ENCODE results near the gene KCND3.
A peak's percentile ranks its signal among the peaks of the same experiment; 100 is the strongest.
"Not testable (repeated sequence)": the region's sequence is repeated elsewhere in the genome, so short reads cannot be mapped to it uniquely, and the experiment has no call there.

Gene KCND3

DNA sequence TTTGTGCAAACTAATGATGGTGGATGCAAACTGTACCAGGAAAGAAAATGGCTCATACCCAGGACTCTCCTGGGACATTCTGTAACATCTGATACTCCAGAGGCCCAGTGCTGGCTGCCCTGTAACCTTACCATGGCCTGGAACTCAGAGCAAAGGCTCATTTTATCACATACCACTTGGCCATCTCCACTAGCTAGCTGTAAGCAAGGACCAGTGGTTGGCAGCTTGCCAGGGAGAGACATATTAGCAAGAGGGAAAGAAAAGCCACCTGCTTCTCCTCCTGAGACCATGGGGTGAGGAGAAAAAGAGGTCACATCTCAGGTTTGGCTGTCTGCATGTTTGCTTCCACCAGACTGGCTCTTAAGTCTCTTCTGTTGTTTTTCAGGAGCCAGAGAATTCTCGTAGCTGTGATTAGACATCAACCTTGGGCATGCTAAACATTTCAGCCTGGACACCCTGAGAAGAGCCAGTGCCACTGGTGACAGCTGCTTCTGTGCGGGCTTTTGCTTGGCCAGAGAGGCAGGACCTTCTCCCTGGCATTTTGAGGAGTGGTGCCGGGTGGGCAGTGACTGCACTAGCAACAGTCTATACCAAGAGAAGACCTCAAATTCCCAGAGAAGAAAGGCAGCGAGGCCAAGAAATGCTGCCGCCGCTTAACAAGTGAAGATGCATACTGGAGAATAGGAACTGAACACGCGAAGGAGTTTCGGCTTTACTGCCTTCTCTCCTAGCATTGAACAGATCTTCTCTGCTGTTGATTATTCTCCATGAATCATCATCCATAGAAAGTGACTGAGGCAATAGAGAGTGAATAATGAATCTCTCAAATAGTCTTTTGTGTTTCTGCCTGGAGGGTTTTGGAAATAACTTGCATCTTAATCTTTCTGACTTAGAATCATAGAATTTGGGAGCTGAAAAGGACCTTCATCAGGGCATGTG, 243.5 kb downstream of the KCND3 start:
- no peak overlapping the region for H3K4me3 ChIP-seq
- no peaks in the 10 kb centered on the region for H3K36me3 ChIP-seq
- H3K27me3 ChIP-seq = peaks cover 20% of the 10 kb centered on the region
- no peak overlapping the region for H3K27ac ChIP-seq
- peaks cover 41% of the 10 kb centered on the region for H3K4me1 ChIP-seq
- H4K20me1 ChIP-seq = no peaks in the 10 kb centered on the region
- no peak overlapping the region for H3K9ac ChIP-seq
- no peak overlapping the region for H3K4me2 ChIP-seq
- no peak for TF ChIP-seq Cebpa-rat (IDR thresholded peaks at IDR 0.05)
- H3K9me3 ChIP-seq = no peaks in the 10 kb centered on the region

DNA sequence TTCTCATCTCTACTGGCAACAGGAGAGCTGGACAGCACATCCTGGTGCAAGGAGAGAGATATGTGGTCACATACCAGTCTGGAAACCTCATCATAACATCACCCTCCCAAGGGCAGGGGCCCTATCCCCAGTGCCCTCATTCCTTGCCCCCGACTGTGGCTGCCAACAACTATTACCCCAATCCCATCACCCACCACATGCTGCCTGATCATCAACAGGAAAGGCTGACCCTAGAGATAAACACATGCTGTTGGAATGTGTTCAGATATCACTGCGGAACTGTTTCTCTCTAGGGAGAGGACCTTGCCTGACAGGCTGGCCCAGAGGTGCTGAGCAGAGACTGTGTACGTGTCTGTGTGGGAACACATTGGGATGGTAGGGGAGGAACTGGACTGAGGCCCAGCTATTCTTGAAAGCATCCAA, 245.8 kb downstream of the KCND3 start:
- peak overlapping the region; percentile 16; the same call in 1 of the 2 replicates for H3K4me2 ChIP-seq

DNA sequence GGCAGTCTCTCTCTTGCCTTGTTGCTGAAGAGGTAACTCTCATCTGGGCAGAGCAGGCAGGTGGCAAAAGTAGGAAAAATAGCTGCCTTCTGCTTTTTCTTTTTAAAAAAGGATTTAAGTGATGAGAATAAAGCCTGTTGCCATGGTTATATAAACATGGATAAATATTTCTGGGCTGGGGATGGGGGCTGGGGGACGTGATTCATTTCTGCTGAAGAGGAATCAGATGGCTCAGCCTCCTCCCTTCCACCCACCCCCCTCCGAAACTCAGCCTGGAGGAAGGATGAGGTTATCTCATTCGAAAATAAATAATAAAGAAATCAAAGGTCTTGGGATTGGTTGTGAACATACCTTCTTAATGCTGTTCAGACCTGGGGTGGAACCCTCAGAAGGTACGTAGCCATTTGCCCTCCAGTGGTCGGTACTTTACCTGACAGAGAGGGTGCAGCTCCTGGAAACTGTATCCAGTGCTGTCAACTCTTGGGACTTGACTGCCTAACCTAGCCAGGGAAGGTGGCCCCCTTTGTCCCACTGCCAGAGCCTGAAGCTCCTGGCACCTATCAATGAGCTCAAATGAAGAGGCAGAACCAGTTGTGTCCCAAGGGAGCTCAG, 246.4 kb downstream of the KCND3 start:
- no peak overlapping the region for H3K9ac ChIP-seq
- H3K27ac ChIP-seq = no peak overlapping the region
- H4K20me1 ChIP-seq = no peaks in the 10 kb centered on the region; the same call in 1 of the 2 replicates
- H3K4me1 ChIP-seq = peaks cover 41% of the 10 kb centered on the region
- H3K4me3 ChIP-seq = no peak overlapping the region
- TF ChIP-seq Cebpa-rat (IDR thresholded peaks at IDR 0.05) = no peak
- H3K9me3 ChIP-seq = no peaks in the 10 kb centered on the region
- peak overlapping the region; percentile 16; the same call in 1 of the 2 replicates for H3K4me2 ChIP-seq
- H3K27me3 ChIP-seq = peaks cover 47% of the 10 kb centered on the region
- no peaks in the 10 kb centered on the region for H3K36me3 ChIP-seq

More for the DNA sequence above, 245.8 kb downstream of the KCND3 start:
- Histone ChIP-seq H3K27me3 (peaks cover 41% of the 10 kb centered on the region), H3K4me1 (peaks cover 41% of the 10 kb centered on the region), H3K9ac (no peak overlapping the region), H3K9me3 (no peaks in the 10 kb centered on the region), H3K4me3 (no peak overlapping the region), H3K27ac (no peak overlapping the region), H4K20me1 (no peaks in the 10 kb centered on the region; the same call in 1 of the 2 replicates), H3K36me3 (no peaks in the 10 kb centered on the region)
- TF ChIP-seq Cebpa-rat (IDR thresholded peaks at IDR 0.05) = no peak

DNA sequence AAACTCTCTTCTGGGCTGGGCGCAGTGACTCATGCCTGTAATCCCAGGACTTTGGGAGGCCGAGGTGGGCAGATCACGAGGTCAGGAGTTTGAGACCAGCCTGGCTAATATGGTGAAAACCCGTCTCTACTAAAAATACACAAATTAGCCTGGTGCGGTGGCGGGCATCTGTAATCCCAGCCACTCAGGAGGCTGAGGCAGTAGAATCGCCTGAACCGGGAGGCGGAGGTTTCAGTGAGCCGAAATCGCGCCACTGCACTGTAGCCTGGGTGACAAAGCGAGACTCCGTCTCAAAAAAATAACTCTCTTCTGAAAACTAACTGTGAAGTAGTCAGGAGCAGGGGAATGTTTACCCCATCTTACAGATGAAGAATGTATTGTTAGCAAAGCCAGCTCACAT, 247.2 kb downstream of the KCND3 start:
- H3K4me2 ChIP-seq, H3K9me3 ChIP-seq, H3K9ac ChIP-seq, H3K4me3 ChIP-seq, H3K36me3 ChIP-seq, H4K20me1 ChIP-seq, H3K27ac ChIP-seq: not testable (repeated sequence)
- Histone ChIP-seq H3K4me1 (peaks cover 41% of the 10 kb centered on the region), H3K27me3 (peaks cover 47% of the 10 kb centered on the region)

DNA sequence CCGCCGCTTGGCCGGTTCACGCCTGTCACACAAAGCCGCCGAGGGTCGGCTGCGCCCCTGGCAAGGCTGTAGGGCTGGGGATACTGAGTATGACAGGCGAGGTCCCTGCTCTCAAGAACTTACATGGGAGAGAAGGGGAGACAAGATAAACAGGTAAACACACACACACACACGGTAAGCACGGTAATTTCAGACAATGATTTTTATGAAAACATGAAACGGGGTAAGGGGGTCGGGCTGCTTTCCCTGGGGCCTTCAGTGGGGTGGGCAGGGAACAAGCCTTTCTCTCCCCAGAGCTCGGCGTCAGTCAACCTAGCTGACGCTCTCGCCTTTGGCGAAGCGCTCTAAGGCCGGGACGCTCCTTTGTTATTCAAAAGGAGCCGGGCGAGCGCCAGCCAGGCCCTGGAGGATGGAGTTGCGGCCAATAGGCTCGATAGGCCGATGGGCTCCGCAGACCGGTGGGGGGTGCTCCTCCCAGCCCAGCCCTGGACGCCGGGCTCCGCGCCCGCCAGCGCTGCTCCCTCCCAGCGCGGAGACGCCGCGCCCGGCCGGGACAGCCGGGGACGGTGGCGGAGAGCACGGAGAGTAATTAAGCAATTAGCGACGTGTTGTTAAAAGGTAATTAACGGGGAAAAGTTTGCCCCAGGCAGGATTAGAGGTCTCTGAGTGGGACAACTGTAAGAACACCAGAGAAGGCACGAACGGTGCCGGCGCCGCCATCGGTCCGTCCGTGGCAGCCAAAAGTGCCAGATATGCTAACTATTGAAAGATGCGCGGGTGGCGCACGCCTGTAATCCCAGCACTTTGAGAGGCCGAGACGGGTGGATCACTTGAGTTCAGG, 249.3 kb downstream of the KCND3 start:
- H3K9ac ChIP-seq = peak overlapping the region; percentile 82; the same call in 1 of the 2 replicates
- no peaks in the 10 kb centered on the region for H3K9me3 ChIP-seq
- H3K4me3 ChIP-seq = peak overlapping the region; percentile 75
- no peak overlapping the region for H3K27ac ChIP-seq
- H3K27me3 ChIP-seq = peaks cover 47% of the 10 kb centered on the region
- peak overlapping the region; percentile 95 for H3K4me2 ChIP-seq
- H3K4me1 ChIP-seq = peaks cover 62% of the 10 kb centered on the region
- H3K36me3 ChIP-seq = no peaks in the 10 kb centered on the region
- no peak for TF ChIP-seq Cebpa-rat (IDR thresholded peaks at IDR 0.05)
- peaks cover 7% of the 10 kb centered on the region; the same call in 1 of the 2 replicates for H4K20me1 ChIP-seq

DNA sequence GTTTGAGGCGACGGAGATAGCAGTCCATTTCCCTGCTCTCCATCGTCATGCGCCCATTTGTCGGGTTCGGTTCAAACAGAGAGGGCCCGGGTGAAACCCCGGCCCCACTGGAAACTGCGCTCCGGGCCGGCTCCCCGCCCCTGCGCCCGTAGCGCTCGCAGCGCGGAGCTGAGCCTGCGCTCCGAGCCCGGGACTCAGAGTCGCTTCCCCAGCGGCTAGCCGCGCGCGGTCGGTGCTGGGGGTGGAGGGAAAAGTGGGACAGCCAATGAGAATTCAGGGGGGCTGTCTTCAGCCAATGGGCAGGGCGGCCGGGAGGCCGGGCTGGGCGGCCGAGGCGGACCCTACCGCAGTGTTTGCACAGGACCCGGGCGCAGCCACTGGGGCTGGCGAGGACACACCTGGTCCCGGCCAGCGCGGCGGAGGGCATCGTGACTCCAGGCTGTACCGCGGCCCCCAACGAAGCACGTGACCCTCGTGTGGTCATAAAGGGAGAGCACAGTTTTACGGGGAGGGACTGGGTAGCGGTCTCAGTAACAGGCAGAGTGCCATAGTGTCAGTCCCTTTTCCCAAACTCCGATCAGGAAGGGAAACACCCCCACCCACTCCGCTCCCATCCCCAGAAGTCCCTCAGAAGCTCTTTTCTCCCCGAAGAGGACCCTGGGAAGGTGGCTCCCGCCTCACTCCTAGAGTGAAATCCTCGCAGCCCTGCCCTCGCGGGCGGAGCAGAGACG, 250.1 kb downstream of the KCND3 start, which contains the start of gene INKA2:
TSS of gene INKA2 (minus strand) at position 202 of the 731 bp plus-strand sequence. CDS start at position 49, 153 bp downstream.
- peak within 1 kb of the TSS; percentile 75 for H3K4me3 ChIP-seq
- H3K9me3 ChIP-seq = no peaks in the 10 kb centered on the region
- H3K27ac ChIP-seq = peak within 1 kb of the TSS; percentile 75
- peaks cover 7% of the 10 kb centered on the region; the same call in 1 of the 2 replicates for H4K20me1 ChIP-seq
- peak within 1 kb of the TSS; percentile 95 for H3K4me2 ChIP-seq
- peaks cover 47% of the 10 kb centered on the region for H3K27me3 ChIP-seq
- H3K9ac ChIP-seq = peak within 1 kb of the TSS; percentile 82
- peaks cover 68% of the 10 kb centered on the region for H3K4me1 ChIP-seq
- no peaks in the 10 kb centered on the region for H3K36me3 ChIP-seq
- TF ChIP-seq Cebpa-rat (IDR thresholded peaks at IDR 0.05) = no peak

DNA sequence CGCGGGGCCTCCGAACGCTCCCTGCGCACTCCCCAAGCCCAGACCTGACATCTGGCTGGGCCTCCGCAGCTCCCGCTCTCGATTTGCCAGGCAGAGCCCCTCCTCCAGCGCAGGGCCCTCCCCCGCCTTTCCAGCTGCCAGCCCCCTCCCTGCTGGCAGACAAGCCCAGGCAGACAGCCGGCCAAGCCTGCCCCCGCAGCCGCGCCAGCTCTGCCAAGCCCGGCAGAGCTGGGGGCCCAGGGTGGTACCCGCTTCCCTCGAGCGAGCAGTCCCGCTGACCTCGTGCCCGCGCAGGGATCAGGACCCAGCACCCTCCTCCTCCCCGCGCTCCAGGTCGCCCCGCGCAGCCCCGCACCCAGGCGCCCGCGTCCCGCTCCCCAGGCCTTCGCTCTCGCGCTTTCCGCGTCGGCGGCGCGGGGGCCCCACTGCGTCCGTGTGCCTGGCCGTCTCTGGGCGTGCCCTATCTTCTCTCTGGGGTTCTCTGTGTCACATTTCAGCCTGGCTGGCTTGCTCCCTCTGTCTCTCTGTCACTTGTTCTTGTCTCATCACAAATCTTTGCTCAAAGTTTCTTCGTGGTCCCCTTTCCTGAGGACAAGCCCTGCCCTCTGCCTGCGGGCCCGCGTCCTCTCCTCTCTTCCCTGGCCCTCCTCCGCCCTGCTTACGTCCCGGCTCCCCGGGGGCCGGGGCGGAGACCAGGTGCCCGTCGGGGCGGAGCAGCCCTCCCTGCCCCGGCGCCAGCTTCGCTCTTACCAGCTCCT, 250.9 kb downstream of the KCND3 start:
- H3K27me3 ChIP-seq = peaks cover 47% of the 10 kb centered on the region
- H3K9me3 ChIP-seq = no peaks in the 10 kb centered on the region
- H4K20me1 ChIP-seq = peaks cover 7% of the 10 kb centered on the region; the same call in 1 of the 2 replicates
- peaks cover 69% of the 10 kb centered on the region for H3K4me1 ChIP-seq
- no peak for TF ChIP-seq Cebpa-rat (IDR thresholded peaks at IDR 0.05)
- no peaks in the 10 kb centered on the region for H3K36me3 ChIP-seq
- H3K4me3 ChIP-seq = peak overlapping the region; percentile 75
- H3K9ac ChIP-seq = peak overlapping the region; percentile 82
- H3K27ac ChIP-seq = peak overlapping the region; percentile 75
- H3K4me2 ChIP-seq = peak overlapping the region; percentile 95

DNA sequence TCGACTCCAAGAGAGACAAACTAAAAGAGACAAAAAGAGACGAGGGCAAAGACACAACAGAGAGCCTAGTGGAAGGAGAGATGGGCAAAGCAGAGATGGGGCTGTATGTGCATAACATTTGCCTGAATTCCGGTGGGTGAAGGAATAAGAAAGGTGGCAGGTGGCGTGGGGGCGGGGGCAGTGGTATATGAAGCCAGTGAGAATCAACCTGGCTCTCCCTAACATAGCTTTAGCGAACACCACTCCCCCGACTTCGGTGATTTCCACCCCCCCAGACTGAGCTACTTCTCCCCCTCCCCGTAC, 251.4 kb downstream of the KCND3 start:
- H4K20me1 ChIP-seq = peaks cover 7% of the 10 kb centered on the region; the same call in 1 of the 2 replicates
- H3K27ac ChIP-seq = peak overlapping the region; percentile 75
- peaks cover 47% of the 10 kb centered on the region for H3K27me3 ChIP-seq
- no peaks in the 10 kb centered on the region for H3K36me3 ChIP-seq
- no peak for TF ChIP-seq Cebpa-rat (IDR thresholded peaks at IDR 0.05)
- H3K9ac ChIP-seq = peak overlapping the region; percentile 82
- peak overlapping the region; percentile 95 for H3K4me2 ChIP-seq
- peak overlapping the region; percentile 75 for H3K4me3 ChIP-seq
- H3K9me3 ChIP-seq = no peaks in the 10 kb centered on the region
- H3K4me1 ChIP-seq = peaks cover 69% of the 10 kb centered on the region
